BE2C (cell line): ENCODE results near the gene PPP1R11.
"Not testable (repeated sequence)": the region's sequence is repeated elsewhere in the genome, so short reads cannot be mapped to it uniquely, and the experiment has no call there.

Source experiments
- DNase-seq: peaks from one replicate; pipeline ENCODE4 v3.0.0-alpha.2; 2020
- H3K27me3 ChIP-seq: fragments of 250-450 bp; sonication (Bioruptor Pico); 2 replicates; pipeline ENCODE4 v1.5.1; 2020; ENCODE audit warnings: mild to moderate bottlenecking
- H3K36me3 ChIP-seq: fragments of 250-450 bp; sonication (Bioruptor Pico); 2 replicates; pipeline ENCODE4 v1.5.1; 2020; ENCODE audit warnings: mild to moderate bottlenecking
- H3K4me1 ChIP-seq: fragments of 250-450 bp; sonication (Bioruptor Pico); 2 replicates; pipeline ENCODE4 v1.5.1; 2020
- H3K4me3 ChIP-seq: 2 replicates; pipeline ENCODE4 v1.5.1; 2011; ENCODE audit warnings: low read depth, low read length
- H3K9me3 ChIP-seq: fragments of 250-450 bp; sonication (Bioruptor Pico); 2 replicates; pipeline ENCODE4 v1.5.1; 2020
- CTCF ChIP-seq: IDR thresholded peaks from 2 replicates; pipeline ENCODE4 v1.5.1; 2012; ENCODE audit warnings: mild to moderate bottlenecking, low read depth, low read length

PPP1R11 gene

GRCh38 chr6:30113003-30113759 is 46.2 kb downstream of the PPP1R11 start, which contains the start of gene TRIM31:
TRIM31 (minus strand) TSS chr6:30113090; CDS start chr6:30112805, 285 bp downstream.
- Histone ChIP-seq H3K4me3 (no peak within 1 kb of the TSS), H3K36me3 (no peaks in the 10 kb centered on the region), H3K27me3 (peaks cover 40% of the 10 kb centered on the region), H3K9me3 (no peaks in the 10 kb centered on the region), H3K4me1 (no peaks in the 10 kb centered on the region)
- TF ChIP-seq CTCF = no peak
- no peak for DNase-seq

GRCh38 chr6:30113841-30114240 is 46.8 kb downstream of the PPP1R11 start:
- no peaks in the 10 kb centered on the region for H3K9me3 ChIP-seq
- no peaks in the 10 kb centered on the region for H3K36me3 ChIP-seq
- H3K4me1 ChIP-seq = no peaks in the 10 kb centered on the region
- no peak for DNase-seq
- TF ChIP-seq CTCF = no peak
- peaks cover 43% of the 10 kb centered on the region for H3K27me3 ChIP-seq
- no peak overlapping the region for H3K4me3 ChIP-seq

GRCh38 chr6:30116724-30117123 is 49.7 kb downstream of the PPP1R11 start:
- no peaks in the 10 kb centered on the region for H3K36me3 ChIP-seq
- DNase-seq = no peak

GRCh38 chr6:30118691-30119090 is 51.7 kb downstream of the PPP1R11 start:
- H3K36me3 ChIP-seq, H3K4me1 ChIP-seq, H3K9me3 ChIP-seq, H3K4me3 ChIP-seq, DNase-seq: not testable (repeated sequence)
- H3K27me3 ChIP-seq = peaks cover 11% of the 10 kb centered on the region

More at GRCh38 chr6:30116724-30117123, 49.7 kb downstream of the PPP1R11 start:
- peaks cover 31% of the 10 kb centered on the region for H3K27me3 ChIP-seq
- TF ChIP-seq CTCF = no peak
- H3K9me3 ChIP-seq = no peaks in the 10 kb centered on the region
- H3K4me3 ChIP-seq = no peak overlapping the region
- no peaks in the 10 kb centered on the region for H3K4me1 ChIP-seq
